Measurements from ENCODE around the gene PTPRN2.
A peak's percentile ranks its signal among the peaks of the same experiment; 100 is the strongest.

PTPRN2 gene

GRCh38 chr7:158027646-158028045 lies 560.0 kb downstream of the PTPRN2 start:
- no peak for DNase-seq (ENCODE audit: low spot score)

DNA sequence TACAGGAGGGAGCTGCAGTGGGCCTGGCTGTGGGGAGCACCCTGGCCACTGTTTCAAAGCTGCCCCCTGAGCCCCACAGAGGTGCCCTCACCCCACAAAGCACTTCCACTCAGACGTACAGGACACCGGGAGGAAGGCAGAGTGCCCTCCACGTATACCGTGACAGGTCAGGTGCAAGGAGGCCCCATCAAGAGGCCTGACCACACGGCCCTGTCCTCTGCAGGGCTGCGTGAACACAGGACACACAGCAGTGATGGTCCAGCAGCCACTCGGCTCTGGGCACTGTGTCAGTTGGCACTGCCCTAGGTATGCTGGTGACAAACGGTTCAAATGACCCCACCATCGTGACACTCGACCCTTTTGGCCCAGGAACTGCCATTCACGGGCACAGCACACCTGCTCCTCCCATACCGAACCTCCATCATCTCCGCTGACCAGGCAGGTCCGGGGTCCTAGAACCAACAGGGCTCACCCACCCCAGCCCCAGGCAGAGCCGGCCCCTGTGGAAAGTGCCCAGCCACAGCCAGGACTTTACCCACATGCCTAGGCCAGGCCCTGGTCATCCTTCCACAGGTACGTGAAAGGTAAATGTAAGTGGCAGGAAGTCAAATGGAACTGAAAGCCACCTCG lies 560.9 kb downstream of the PTPRN2 start:
- DNase-seq (ENCODE audit: low spot score) = no peak

- no peak for DNase-seq (ENCODE audit: low spot score)
Measured at GRCh38 chr7:158025686-158026600, 561.7 kb downstream of the PTPRN2 start.

DNA sequence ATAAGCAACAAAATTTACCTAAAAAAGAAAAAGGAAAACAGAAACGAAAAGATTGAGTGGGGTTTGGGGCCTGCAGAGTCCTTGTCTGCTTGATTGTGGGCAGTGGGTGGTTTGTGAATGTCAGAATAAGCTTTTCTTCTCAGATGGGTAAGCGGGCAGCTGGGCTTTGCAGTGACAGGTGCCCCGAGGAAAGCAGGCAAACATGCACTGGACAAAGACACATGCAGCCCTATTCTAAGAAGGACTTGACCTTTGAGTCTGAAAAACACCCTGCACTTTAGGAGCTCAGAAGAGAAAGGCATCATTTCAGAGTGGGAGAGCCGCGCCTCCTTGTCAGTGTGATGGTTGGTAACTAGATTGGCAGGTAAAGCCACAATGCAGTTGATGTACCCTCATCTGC lies 562.7 kb downstream of the PTPRN2 start:
- no peak for DNase-seq (ENCODE audit: low spot score)

- DNase-seq (ENCODE audit: low spot score) = no peak
Measured at GRCh38 chr7:158024351-158024715, 563.3 kb downstream of the PTPRN2 start.

DNA sequence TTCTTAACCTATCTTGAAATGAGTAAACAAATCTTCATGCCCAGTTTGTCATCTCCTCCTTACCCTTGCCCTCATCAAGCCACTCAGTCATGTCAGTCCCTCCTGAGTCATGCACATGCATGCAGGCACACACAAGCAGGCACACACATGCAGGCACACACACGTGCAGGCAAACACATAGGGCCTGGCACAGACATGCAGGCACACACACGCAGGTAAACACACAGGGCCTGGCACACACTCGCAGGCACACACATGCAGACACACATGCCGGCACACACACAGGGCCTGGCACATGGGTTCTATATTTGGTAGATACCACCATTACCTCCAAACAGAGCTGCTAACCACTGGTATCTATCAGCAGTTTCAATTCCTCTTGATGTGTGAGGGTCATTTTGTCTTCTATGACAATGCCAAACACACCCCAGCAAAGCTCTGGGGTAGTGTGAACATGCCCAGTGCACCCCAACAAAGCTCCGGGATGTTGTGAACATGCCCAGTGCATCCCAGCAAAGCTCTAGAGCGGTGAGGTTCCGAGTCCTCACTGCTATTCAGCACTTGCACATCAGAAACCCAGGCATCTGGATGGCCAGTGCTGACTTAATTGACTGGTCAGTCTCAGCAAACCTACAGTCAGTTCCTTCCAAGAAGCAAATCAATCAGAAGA lies 563.8 kb downstream of the PTPRN2 start:
- no peak for DNase-seq (ENCODE audit: low spot score)

- DNase-seq (ENCODE audit: low spot score) = no peak
Measured at GRCh38 chr7:158023157-158023556, 564.5 kb downstream of the PTPRN2 start.

GRCh38 chr7:158022601-158023000 lies 565.0 kb downstream of the PTPRN2 start:
- no peak for DNase-seq (ENCODE audit: low spot score)

GRCh38 chr7:158021836-158022235 lies 565.8 kb downstream of the PTPRN2 start:
- DNase-seq (ENCODE audit: low spot score) = no peak

DNA sequence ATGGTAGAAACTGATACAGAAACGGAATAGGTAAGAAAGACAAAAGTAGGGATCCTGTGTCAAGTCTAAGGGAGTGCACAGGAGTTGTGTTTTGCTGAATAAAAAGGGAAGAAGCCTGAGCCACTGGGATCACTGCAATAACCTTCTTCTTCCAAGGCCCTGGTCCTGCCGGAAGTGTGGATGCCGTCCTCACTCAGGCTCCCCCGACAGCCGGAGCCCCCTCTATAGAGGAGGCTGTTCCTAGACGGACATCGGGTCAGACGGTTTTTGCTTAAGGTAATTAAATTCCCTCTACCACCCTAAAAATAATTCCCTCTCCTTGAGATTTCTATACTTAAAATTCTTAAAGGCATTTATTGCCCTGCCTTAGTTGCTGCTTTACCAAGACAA lies 566.9 kb downstream of the PTPRN2 start:
- no peak for DNase-seq (ENCODE audit: low spot score)

DNA sequence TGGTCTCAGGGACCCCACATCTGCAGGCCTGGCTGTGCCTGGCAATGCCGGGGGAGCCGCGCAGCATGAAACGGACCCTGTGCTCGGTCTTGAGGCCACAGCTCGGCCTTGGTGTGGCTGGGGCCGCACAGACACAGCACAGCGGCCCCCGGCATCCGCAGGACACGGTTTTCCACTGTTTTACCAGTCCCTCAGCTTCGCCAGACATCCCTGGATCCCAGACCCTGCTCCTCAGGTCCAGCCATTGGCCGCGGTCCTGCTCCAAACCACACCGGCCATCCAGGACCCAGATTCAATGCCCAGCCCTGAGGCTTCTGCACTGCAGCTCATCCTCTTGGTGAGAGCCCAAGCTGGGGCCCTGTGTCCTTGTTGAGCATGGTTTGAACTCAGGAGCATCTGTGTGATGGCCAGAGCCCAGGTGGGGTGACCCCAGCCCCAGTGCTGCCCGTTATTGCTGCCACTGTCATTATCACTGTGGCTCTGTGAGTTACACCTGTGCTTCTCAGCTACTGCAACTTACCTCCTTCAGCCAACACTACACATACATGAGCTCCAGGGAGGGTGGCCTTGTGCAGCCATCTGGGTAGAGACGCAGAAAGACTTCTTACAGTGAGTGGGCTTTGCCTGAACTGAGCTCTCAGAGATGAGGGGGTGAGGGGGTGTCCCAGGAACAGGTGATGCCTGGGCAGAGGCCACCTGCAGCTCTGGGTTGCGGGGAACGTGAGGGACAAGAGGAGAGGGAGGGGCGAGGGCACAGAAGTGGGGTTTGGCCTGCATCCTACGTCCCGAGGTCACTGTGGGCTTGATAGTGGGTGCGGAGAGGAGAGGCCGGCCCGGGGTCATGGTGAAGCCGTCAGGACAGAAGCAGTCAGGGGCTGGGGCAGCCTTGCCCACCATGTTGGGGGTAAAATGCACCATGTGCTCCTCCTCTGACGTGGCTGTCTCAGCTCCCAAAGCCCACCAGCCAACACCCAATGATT lies 567.6 kb downstream of the PTPRN2 start:
- DNase-seq (ENCODE audit: low spot score) = no peak

GRCh38 chr7:158018971-158019645 lies 568.5 kb downstream of the PTPRN2 start:
- no peak for DNase-seq (ENCODE audit: low spot score)

DNA sequence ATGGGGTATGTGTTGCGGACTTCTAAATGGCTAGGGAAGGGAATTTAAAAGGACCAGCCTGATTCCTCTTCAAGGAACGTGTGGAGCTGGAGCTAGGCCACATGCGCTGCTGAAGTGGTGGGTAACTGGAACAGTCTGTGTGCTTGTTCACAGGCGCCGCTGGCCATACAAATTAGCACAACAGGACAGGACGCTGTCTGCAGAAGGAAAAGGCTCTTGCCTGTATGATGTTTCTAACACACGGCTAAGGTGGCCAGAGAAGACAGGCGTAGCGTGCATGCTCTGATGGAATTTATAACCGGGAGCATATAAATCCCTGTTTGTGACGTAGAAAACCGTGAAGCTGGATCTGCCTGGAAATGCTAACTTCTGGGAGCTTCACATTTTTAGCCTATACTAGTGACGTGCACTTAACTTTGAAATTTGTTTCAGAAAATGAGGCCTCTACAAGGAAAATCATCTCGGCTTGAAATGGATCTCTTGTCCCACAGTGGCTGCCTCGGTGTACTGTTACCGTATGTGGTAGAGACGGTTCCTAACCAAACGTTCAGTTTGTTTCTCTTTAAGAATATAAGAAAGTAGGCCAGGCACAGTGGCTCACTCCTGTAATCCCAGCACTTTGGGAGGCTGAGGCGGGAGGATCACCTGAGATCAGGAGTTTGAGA lies 569.4 kb downstream of the PTPRN2 start:
- DNase-seq (ENCODE audit: low spot score) = no peak

GRCh38 chr7:158017111-158018097 lies 570.2 kb downstream of the PTPRN2 start:
- DNase-seq (ENCODE audit: low spot score) = no peak

GRCh38 chr7:158016180-158017097 lies 571.2 kb downstream of the PTPRN2 start:
- peak; percentile 67 for DNase-seq (ENCODE audit: low spot score)

GRCh38 chr7:158015403-158016179 lies 572.0 kb downstream of the PTPRN2 start:
- no peak for DNase-seq (ENCODE audit: low spot score)

DNA sequence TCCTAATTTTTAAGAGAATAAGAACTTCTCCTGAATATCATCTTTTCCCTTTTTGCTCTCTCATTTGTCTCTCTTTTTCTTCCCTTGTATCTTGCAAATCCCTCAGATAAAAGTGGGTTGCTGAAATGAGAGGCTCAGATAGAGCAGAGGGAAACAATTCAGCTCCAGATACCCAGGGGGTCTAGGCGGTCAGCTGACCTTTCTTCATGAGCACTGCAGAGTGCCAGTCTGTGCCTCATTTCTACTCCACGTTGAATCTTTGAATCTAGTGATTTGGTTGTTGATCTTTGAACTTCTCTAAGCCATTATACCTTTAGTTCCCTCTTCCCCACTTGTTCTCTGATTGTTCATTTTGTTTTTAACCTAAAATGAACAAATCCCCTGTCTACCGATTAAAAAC lies 572.6 kb downstream of the PTPRN2 start:
- no peak for DNase-seq (ENCODE audit: low spot score)

Measured in putamen (tissue), 1 donor.